Measurements from ENCODE around the gene CCDC192. TPM values are rescaled to one million over a fixed set of nuclear protein-coding genes. Genes with fewer than 3 reads are reported as not detected.
"Not testable (repeated sequence)": the region's sequence is repeated elsewhere in the genome, so short reads cannot be mapped to it uniquely, and the experiment has no call there.

The CCDC192 gene
- total RNA-seq, 1 donor from 2014 or later: 0.31 TPM

- no peak for TF ChIP-seq CTCF (conservative IDR thresholded peaks at IDR 0.05)
- Mint-ChIP-seq H3K4me3 (no peak overlapping the region), H3K36me3 (no peaks in the 10 kb centered on the region), H3K9me3 (no peaks in the 10 kb centered on the region), H3K27ac (no peak overlapping the region), H3K27me3 (no peaks in the 10 kb centered on the region), H3K4me1 (ENCODE audit: unreplicated experiment) (no peaks in the 10 kb centered on the region)
- no peak for DNase-seq (ENCODE audit: extremely low spot score, unreplicated experiment)
These were observed 82.1 kb downstream of the CCDC192 start for GRCh38 chr5:127785098-127785927.

- Mint-ChIP-seq H3K4me3 (no peak overlapping the region), H3K27me3 (no peaks in the 10 kb centered on the region), H3K4me1 (ENCODE audit: unreplicated experiment) (no peaks in the 10 kb centered on the region), H3K36me3 (no peaks in the 10 kb centered on the region), H3K9me3 (no peaks in the 10 kb centered on the region), H3K27ac (no peak overlapping the region)
- no peak for DNase-seq (ENCODE audit: extremely low spot score, unreplicated experiment)
- no peak for TF ChIP-seq CTCF (conservative IDR thresholded peaks at IDR 0.05)
These were observed 88.2 kb downstream of the CCDC192 start for GRCh38 chr5:127791439-127791838.

- not testable (repeated sequence) for H3K9me3 Mint-ChIP-seq; H3K36me3 Mint-ChIP-seq; H3K27me3 Mint-ChIP-seq; DNase-seq (ENCODE audit: extremely low spot score, unreplicated experiment); H3K4me1 Mint-ChIP-seq (ENCODE audit: unreplicated experiment); H3K27ac Mint-ChIP-seq; H3K4me3 Mint-ChIP-seq
These were observed 88.7 kb downstream of the CCDC192 start for GRCh38 chr5:127791908-127792307.

- H3K27me3 Mint-ChIP-seq: no peaks in the 10 kb centered on the region
- no peak overlapping the region for H3K4me3 Mint-ChIP-seq
- H3K9me3 Mint-ChIP-seq: no peaks in the 10 kb centered on the region
- no peak for TF ChIP-seq CTCF (conservative IDR thresholded peaks at IDR 0.05)
- H3K36me3 Mint-ChIP-seq: no peaks in the 10 kb centered on the region
- H3K27ac Mint-ChIP-seq: no peak overlapping the region
- H3K4me1 Mint-ChIP-seq (ENCODE audit: unreplicated experiment): no peaks in the 10 kb centered on the region
- DNase-seq (ENCODE audit: extremely low spot score, unreplicated experiment): no peak
These were observed 89.9 kb downstream of the CCDC192 start for GRCh38 chr5:127793052-127793451.

GRCh38 chr5:127793879-127794278 lies 90.7 kb downstream of the CCDC192 start:
- Mint-ChIP-seq H3K9me3 (no peaks in the 10 kb centered on the region), H3K4me3 (no peak overlapping the region)

More at GRCh38 chr5:127793879-127794278, 90.7 kb downstream of the CCDC192 start:
- DNase-seq (ENCODE audit: extremely low spot score, unreplicated experiment): no peak
- Mint-ChIP-seq H3K4me1 (ENCODE audit: unreplicated experiment) (no peaks in the 10 kb centered on the region), H3K36me3 (no peaks in the 10 kb centered on the region), H3K27ac (no peak overlapping the region), H3K27me3 (no peaks in the 10 kb centered on the region)
- TF ChIP-seq CTCF (conservative IDR thresholded peaks at IDR 0.05): no peak

Data from type B pancreatic cell (in vitro differentiated cells).